Epithelial cell of proximal tubule (primary cell): Measurements from ENCODE around the gene TIMM17A. TPM values are rescaled to one million over a fixed set of nuclear protein-coding genes. Genes with fewer than 3 reads are reported as not detected.
A peak's percentile ranks its signal among the peaks of the same experiment; 100 is the strongest.
"Not testable (repeated sequence)": the region's sequence is repeated elsewhere in the genome, so short reads cannot be mapped to it uniquely, and the experiment has no call there.

ENCODE experiments used
- DNase-seq: peaks from one replicate; pipeline ENCODE4 v3.0.0-alpha.2; 2011; ENCODE audit warnings: low read depth
- H3K4me3 ChIP-seq: 2 replicates; pipeline ENCODE4 v1.5.1; 2011; ENCODE audit warnings: low read depth, mild to moderate bottlenecking, low read length
- total RNA-seq: library from RNA; depleted of rRNA; stranded (reverse); fragments of >200 nt; gene quantifications from 2 replicates; pipeline ENCODE4 v1.2.3, GENCODE V29; 2015
- TF ChIP-seq, protein P1 (sequence below): conservative IDR thresholded peaks from 2 replicates; pipeline ENCODE4 v1.5.1; 2012; ENCODE audit warnings: low read depth, mild to moderate bottlenecking, low read length

The TIMM17A gene
- total RNA-seq, 1 donor from 2014 or later, result 59.6 TPM

DNA sequence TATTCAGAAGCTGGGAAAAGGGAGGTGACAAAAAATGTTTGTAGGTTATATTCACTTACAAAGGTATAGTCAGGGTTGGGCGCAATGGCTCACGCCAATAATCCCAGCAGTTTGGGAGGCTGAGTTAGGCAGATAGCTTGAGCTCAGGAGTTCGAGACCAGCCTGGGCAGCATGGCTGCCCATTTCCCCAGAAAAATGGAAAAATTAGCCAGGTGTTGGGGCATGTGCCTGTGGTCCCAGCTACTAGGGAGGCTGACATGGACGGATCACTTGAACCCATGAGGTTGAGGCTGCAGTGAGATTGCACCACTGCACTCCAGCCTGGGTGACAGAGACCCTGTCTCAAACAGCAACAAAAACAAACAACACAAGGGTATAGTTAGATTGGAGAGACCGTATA is 3.0 kb downstream of the TIMM17A start:
- TF ChIP-seq, protein P1, sequence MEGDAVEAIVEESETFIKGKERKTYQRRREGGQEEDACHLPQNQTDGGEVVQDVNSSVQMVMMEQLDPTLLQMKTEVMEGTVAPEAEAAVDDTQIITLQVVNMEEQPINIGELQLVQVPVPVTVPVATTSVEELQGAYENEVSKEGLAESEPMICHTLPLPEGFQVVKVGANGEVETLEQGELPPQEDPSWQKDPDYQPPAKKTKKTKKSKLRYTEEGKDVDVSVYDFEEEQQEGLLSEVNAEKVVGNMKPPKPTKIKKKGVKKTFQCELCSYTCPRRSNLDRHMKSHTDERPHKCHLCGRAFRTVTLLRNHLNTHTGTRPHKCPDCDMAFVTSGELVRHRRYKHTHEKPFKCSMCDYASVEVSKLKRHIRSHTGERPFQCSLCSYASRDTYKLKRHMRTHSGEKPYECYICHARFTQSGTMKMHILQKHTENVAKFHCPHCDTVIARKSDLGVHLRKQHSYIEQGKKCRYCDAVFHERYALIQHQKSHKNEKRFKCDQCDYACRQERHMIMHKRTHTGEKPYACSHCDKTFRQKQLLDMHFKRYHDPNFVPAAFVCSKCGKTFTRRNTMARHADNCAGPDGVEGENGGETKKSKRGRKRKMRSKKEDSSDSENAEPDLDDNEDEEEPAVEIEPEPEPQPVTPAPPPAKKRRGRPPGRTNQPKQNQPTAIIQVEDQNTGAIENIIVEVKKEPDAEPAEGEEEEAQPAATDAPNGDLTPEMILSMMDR, result no peak
- no peak for DNase-seq
- no peak overlapping the region for H3K4me3 ChIP-seq

DNA sequence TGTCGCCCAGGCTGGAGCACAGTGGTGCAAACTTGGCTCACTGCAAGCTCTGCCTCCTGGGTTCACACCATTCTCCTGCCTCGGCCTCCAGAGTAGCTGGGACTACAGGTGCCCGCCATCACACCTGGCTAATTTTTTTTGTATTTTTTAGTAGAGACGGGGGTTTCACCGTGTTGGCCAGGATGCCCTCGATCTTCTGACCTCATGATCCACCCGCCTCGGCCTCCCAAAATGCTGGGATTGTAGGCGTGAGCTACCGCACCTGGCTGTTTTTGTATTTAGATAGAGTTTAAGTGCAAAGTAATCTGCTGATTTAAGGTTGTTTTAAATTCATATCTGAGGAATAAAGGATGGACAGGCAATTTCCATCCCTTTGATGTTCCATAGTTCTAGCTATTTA is 7.1 kb downstream of the TIMM17A start:
- not testable (repeated sequence) for H3K4me3 ChIP-seq, DNase-seq

DNA sequence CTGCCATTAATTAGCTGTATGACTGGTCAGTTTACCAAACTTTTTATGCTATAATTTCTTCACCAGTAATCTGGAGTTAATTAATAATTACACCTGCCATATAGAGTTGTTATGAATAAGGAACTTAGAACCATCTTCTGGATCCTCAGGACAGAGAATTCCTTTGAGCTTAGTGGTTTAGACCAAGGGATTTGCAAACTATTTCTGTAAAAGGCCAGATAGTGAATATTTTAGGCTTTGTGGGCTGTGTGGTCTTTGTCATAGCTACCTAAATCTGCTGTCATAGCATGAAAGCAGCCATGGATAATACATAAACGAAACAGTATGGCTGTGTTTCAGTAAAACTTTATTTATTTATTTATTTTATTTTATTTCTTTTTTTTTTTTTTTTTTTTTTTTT is 9.0 kb downstream of the TIMM17A start:
- DNase-seq, result no peak
- TF ChIP-seq, protein P1, result no peak
- no peak overlapping the region for H3K4me3 ChIP-seq

DNA sequence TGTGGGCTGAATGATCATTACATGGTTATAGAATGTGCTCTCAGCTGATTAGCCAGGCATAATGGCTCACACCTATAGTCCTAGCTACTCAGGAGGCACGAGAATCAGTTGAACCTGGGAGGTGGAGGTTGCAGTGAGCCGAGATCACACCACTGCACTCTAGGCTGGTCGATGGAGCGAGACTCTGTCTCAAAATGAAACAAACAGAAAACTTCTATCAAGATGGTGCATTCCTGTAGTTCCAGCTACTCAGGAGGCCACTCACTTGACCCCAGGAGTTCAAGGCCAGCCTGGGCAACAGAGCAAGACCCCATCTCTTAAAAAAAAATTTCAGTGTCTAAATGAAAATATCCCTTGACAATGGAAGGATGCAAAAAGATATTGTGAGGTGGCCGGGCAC is 10.9 kb downstream of the TIMM17A start:
- TF ChIP-seq, protein P1, result no peak
- no peak overlapping the region for H3K4me3 ChIP-seq
- no peak for DNase-seq

DNA sequence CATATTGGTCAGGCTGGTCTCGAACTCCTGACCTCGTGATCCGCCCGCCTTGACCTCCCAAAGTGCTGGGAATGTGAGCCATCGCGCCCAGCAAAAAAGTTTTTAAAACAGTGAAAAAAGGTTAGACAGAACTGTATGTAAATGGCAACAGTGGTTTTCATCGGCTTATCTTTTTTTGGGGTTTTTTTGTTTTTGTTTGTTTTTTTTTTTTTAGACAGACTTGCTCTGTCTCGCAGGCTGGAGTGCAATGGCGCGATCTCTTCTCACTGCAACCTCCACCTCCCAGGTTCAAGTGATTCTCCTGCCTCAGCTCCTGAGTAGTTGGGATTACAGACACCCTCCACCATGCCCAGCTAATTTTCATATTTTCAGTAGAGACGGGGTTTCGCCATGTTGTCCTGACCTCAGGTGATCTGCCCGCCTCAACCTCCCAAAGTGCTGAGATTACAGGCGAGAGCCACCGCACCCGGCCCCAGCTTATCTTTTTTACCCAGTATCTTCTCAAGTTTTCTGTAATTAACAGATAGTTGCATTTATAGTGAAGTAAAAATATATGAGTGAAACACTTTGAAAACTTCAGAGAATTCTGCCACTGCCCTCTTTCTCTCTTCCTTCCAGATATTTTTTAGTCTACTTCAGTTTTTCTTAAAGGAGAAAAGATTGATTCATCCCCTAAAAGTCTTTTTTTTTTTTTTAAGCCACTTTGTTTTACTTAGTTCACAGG is 13.1 kb downstream of the TIMM17A start:
- H3K4me3 ChIP-seq, result no peak overlapping the region
- no peak for DNase-seq
- TF ChIP-seq, protein P1, result no peak

DNA sequence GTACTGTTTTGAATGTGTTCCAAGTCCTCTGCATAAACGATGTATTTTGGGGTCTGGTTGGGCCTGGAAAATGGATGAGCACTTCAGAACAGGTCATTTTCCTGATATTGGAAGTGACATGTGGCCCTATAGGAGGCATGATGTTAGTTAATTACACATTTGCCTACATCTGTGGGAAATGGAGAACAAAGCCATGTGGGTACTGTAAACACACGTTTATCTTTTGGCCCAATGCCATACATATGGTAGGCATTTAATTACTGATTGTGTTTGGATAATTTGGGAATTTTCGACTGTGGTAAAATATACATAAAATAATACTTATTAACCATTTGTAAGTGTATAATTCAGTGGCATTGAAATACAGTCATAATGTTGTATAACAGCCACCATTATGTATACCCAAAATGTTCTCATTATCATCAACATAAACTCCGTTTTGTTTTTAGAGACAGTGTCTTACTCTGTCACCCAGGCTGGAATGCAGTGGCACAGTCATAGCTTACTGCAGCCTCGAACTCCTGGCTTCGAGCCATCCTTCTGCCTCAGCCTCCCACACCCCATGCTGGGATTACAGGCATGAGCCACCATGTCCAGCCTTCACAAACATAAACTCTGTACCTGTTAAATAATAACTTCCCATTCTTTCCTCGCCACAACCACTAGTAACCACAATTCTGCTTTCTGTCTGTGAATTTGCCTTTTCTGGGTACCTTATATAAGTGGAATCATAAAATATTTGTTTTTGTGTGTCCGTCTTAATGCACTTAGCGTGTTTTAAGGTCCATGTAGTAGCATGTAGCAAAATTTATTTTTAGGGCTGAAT is 15.2 kb downstream of the TIMM17A start:
- DNase-seq, result no peak
- TF ChIP-seq, protein P1, result no peak

DNA sequence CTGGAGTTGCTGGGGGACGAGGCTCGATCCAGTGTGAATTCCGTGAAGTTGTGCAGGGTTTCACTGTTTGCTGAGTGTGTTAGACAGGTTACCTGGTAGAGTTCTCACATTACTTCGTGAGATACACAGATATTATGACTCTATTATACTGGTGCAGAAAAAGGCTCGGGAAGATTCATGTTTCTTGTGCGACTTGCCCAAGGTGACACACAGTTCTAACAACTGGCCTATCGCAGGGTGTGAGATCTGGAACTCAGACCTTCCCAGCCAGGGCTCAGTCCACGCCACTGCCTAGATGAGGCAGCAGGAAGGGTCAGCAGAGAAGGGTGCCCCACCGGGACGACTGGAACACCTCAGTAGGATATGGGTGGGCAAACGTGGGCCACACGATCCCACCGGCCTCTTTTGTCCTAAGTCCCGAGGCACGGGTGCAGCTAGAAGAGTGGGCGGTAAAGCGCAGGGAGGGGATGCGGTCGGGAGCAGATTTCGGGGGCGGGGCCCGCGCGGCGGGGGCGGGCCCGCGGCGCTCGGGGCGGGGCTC is 26.8 kb downstream of the TIMM17A start:
- no peak for DNase-seq
- H3K4me3 ChIP-seq, result peak overlapping the region; percentile 75
- TF ChIP-seq, protein P1, result no peak

More for the DNA sequence above, 15.2 kb downstream of the TIMM17A start:
- no peak overlapping the region for H3K4me3 ChIP-seq
